ENCODE data around the gene SVOP.

The SVOP gene

DNA sequence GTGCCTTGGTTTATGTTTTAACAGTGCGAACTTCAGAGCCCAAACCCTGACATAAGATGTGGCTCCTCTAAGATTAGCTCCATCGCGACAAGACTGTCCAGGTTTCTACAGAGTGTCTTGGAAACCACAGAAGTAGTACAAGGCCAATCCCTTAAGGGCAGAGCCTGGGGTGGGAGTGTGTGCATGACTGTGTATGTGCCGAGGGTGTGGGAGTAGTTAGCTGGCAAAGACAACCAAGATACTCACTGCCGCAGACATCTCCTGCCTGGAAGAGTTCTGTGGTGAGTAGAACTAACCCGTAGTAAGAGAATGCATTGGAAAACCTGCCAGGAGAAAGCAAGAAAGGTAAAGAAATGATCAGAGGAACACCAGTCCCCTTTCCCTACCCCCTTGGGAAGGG, 86.9 kb downstream of the SVOP start:
- no peak overlapping the region for H3K4me3 ChIP-seq (ENCODE audit: insufficient read depth, low read length, poor library complexity, severe bottlenecking)
- TF ChIP-seq, protein P1, sequence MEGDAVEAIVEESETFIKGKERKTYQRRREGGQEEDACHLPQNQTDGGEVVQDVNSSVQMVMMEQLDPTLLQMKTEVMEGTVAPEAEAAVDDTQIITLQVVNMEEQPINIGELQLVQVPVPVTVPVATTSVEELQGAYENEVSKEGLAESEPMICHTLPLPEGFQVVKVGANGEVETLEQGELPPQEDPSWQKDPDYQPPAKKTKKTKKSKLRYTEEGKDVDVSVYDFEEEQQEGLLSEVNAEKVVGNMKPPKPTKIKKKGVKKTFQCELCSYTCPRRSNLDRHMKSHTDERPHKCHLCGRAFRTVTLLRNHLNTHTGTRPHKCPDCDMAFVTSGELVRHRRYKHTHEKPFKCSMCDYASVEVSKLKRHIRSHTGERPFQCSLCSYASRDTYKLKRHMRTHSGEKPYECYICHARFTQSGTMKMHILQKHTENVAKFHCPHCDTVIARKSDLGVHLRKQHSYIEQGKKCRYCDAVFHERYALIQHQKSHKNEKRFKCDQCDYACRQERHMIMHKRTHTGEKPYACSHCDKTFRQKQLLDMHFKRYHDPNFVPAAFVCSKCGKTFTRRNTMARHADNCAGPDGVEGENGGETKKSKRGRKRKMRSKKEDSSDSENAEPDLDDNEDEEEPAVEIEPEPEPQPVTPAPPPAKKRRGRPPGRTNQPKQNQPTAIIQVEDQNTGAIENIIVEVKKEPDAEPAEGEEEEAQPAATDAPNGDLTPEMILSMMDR (IDR thresholded peaks at IDR 0.05; ENCODE audit: insufficient read depth, low read length, poor library complexity, severe bottlenecking): no peak
- no peak for TF ChIP-seq EZH2phosphoT487 (conservative IDR thresholded peaks at IDR 0.05; ENCODE audit: low read length)
- no peaks in the 10 kb centered on the region for H3K9me3 ChIP-seq (ENCODE audit: insufficient read depth, low read length)
- no peaks in the 10 kb centered on the region for H3K27me3 ChIP-seq (ENCODE audit: low read length)
- no peaks in the 10 kb centered on the region for H3K79me2 ChIP-seq (ENCODE audit: insufficient read depth, low read length)
- H3F3A ChIP-seq (ENCODE audit: insufficient read depth): no peaks in the 10 kb centered on the region
- H3K27ac ChIP-seq (ENCODE audit: low read depth, low read length): no peak overlapping the region
- no peak overlapping the region for H3K4me2 ChIP-seq (ENCODE audit: low read depth, low read length, poor library complexity, severe bottlenecking)
- no peaks in the 10 kb centered on the region for H4K20me1 ChIP-seq (ENCODE audit: low read depth, low read length)
- no peaks in the 10 kb centered on the region for H3K9me2 ChIP-seq (replicated peaks; ENCODE audit: insufficient read depth, low read length)
- no peak overlapping the region for H2AFZ ChIP-seq (ENCODE audit: low read depth, low read length, severe bottlenecking)
- no peaks in the 10 kb centered on the region for H3K36me3 ChIP-seq (ENCODE audit: low read length)
- H3K9ac ChIP-seq (ENCODE audit: low read length): no peak overlapping the region

DNA sequence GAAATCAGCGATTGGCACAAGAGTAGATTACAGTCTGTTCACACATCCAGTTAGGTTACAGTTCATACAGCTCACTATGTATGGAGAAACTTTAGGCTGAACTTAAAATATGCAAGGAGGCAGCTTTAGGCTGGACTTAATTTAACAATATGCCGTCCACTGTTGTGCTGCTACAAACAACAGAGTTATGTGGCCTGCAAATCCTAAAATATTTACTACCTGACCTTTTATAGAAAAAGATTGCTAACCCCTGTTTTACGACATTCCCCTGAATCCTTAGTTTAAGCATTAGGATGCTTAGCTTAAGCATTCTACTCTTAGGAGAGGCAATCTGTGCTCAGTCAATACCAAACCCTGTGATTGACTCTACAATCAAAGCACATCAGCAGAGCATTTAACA, 90.1 kb downstream of the SVOP start:
- Histone ChIP-seq H2AFZ (ENCODE audit: low read depth, low read length, severe bottlenecking) (no peak overlapping the region), H3F3A (ENCODE audit: insufficient read depth) (no peaks in the 10 kb centered on the region), H3K79me2 (ENCODE audit: insufficient read depth, low read length) (no peaks in the 10 kb centered on the region), H3K9me3 (ENCODE audit: insufficient read depth, low read length) (no peaks in the 10 kb centered on the region), H3K36me3 (ENCODE audit: low read length) (no peaks in the 10 kb centered on the region), H3K9me2 (replicated peaks; ENCODE audit: insufficient read depth, low read length) (no peaks in the 10 kb centered on the region), H3K4me2 (ENCODE audit: low read depth, low read length, poor library complexity, severe bottlenecking) (no peak overlapping the region), H3K4me3 (ENCODE audit: insufficient read depth, low read length, poor library complexity, severe bottlenecking) (no peak overlapping the region), H4K20me1 (ENCODE audit: low read depth, low read length) (no peaks in the 10 kb centered on the region), H3K27me3 (ENCODE audit: low read length) (no peaks in the 10 kb centered on the region), H3K9ac (ENCODE audit: low read length) (no peak overlapping the region), H3K27ac (ENCODE audit: low read depth, low read length) (no peak overlapping the region)
- TF ChIP-seq, protein P1 (IDR thresholded peaks at IDR 0.05; ENCODE audit: insufficient read depth, low read length, poor library complexity, severe bottlenecking): no peak
- no peak for TF ChIP-seq EZH2phosphoT487 (conservative IDR thresholded peaks at IDR 0.05; ENCODE audit: low read length)

DNA sequence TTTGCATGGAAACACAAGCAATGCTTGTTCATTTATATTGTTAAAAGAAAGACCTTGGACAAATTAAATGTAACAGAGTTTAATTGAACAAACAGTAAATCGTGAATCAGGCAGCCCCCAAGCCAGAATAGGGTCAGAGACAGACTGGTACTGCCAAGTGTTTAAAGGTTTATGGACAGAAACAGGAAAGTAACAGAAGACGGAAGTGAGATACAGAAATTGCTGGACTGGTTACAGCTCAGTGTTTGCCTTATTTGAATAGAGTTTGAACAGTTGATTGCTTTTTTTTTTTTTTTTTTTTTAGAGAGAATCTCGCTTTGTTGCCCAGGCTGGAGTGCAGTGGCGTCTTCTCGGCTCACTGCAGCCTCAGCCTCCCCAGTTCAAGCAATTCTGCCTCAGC, 90.7 kb downstream of the SVOP start:
- H3K36me3 ChIP-seq (ENCODE audit: low read length): no peaks in the 10 kb centered on the region
- H3K9me2 ChIP-seq (replicated peaks; ENCODE audit: insufficient read depth, low read length): no peaks in the 10 kb centered on the region
- no peak for TF ChIP-seq EZH2phosphoT487 (conservative IDR thresholded peaks at IDR 0.05; ENCODE audit: low read length)
- TF ChIP-seq, protein P1 (IDR thresholded peaks at IDR 0.05; ENCODE audit: insufficient read depth, low read length, poor library complexity, severe bottlenecking): no peak
- H3K4me2 ChIP-seq (ENCODE audit: low read depth, low read length, poor library complexity, severe bottlenecking): no peak overlapping the region
- no peaks in the 10 kb centered on the region for H3K9me3 ChIP-seq (ENCODE audit: insufficient read depth, low read length)
- no peaks in the 10 kb centered on the region for H4K20me1 ChIP-seq (ENCODE audit: low read depth, low read length)
- no peak overlapping the region for H3K27ac ChIP-seq (ENCODE audit: low read depth, low read length)
- no peak overlapping the region for H2AFZ ChIP-seq (ENCODE audit: low read depth, low read length, severe bottlenecking)
- no peaks in the 10 kb centered on the region for H3K79me2 ChIP-seq (ENCODE audit: insufficient read depth, low read length)
- H3K4me3 ChIP-seq (ENCODE audit: insufficient read depth, low read length, poor library complexity, severe bottlenecking): no peak overlapping the region
- no peaks in the 10 kb centered on the region for H3K27me3 ChIP-seq (ENCODE audit: low read length)
- no peaks in the 10 kb centered on the region for H3F3A ChIP-seq (ENCODE audit: insufficient read depth)
- no peak overlapping the region for H3K9ac ChIP-seq (ENCODE audit: low read length)

Measured in SU-DHL-6 (cell line).